BJ (cell line): ENCODE data around the gene RAPGEF1. TPM values are rescaled to one million over a fixed set of nuclear protein-coding genes. Genes with fewer than 3 reads are reported as not detected.

Experiments
- CTCF ChIA-PET: fragments of 350-600 bp; formaldehyde crosslinking; extraction: SDS; loops from one replicate; lab custom pipeline; 2021; ENCODE audit warnings: antibody characterized with exemption, inconsistent platforms; lab: Yijun Ruan, JAX
- POLR2A ChIA-PET: fragments of 300-600 bp; sonication (Branson Sonifier 250); formaldehyde crosslinking; extraction: SDS; loops from one replicate; lab custom pipeline; 2021; ENCODE audit warnings: antibody characterized with exemption; lab: Charles Lee
- DNase-seq: peaks from one replicate; pipeline ENCODE4 v3.0.0-alpha.2; 2011; ENCODE audit warnings: low read depth
- H3K27me3 ChIP-seq: 2 replicates; pipeline ENCODE4 v1.6.0; 2011; ENCODE audit warnings: low read length; ENCODE audit not compliant: control insufficient read depth, insufficient read depth
- H3K36me3 ChIP-seq: 2 replicates; pipeline ENCODE4 v1.5.1; 2011; ENCODE audit warnings: low read length; ENCODE audit not compliant: control insufficient read depth, insufficient read depth
- H3K4me3 ChIP-seq: 2 replicates; pipeline ENCODE4 v1.5.1; 2011; ENCODE audit warnings: low read depth, mild to moderate bottlenecking, control low read depth, low read length
- polyA plus RNA-seq: library from polyadenylated mRNA; depleted of rRNA; stranded (reverse); fragments of >200 nt; gene quantifications from 2 replicates; pipeline ENCODE4 v1.2.3, GENCODE V29; 2011
- TF ChIP-seq, protein P1 (sequence below): IDR thresholded peaks from 2 replicates; pipeline ENCODE4 v1.5.1; 2011; ENCODE audit warnings: low read depth, mild to moderate bottlenecking, control low read depth, inconsistent platforms, low read length, moderate library complexity; ENCODE audit not compliant: insufficient read depth

Gene RAPGEF1
- polyA plus RNA-seq, 1 experiment = 31.6 TPM

DNA sequence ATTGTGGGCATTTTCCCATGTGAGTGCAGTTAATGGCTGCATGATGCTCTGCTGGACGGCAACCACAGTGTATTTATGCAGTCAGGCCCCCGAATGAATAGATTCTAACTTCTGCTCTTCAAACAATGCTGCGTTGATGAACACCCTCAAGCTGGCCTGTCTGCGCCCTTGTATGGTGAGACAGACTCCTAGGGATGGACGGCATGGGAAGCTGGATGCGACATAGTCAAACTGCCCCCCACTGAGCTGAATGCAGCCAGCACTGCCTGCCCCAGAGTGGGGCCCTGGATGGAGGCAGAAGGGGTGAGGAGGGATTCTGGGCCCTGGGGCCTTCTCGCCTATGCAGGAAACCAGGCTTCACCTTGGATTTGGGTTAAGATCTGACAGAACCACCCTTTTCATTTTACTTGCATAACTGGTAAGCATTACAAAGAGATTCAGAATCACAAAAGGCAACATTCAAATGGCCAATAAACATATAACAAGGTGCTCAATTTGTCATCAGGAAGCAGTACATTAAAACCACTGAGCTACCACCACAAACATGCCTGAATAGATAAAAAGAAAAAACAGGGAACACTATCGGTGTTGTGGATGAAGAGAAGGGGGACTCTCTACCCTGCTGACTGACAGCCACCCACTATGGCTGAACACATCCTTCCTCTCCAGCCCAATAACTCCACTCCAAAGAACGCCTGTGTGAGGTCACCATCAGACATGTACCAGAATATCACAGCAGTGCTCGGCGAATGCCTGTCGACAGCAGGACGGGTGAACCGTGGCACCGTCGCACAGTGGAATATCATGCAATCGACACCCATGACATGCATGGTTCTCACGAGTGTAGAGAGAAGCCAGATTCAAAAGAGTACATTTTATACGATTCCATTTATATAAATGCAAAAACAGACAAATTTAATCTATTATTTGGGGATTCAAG is 79.1 kb downstream of the RAPGEF1 start:
- TF ChIP-seq, protein P1, sequence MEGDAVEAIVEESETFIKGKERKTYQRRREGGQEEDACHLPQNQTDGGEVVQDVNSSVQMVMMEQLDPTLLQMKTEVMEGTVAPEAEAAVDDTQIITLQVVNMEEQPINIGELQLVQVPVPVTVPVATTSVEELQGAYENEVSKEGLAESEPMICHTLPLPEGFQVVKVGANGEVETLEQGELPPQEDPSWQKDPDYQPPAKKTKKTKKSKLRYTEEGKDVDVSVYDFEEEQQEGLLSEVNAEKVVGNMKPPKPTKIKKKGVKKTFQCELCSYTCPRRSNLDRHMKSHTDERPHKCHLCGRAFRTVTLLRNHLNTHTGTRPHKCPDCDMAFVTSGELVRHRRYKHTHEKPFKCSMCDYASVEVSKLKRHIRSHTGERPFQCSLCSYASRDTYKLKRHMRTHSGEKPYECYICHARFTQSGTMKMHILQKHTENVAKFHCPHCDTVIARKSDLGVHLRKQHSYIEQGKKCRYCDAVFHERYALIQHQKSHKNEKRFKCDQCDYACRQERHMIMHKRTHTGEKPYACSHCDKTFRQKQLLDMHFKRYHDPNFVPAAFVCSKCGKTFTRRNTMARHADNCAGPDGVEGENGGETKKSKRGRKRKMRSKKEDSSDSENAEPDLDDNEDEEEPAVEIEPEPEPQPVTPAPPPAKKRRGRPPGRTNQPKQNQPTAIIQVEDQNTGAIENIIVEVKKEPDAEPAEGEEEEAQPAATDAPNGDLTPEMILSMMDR = no peak
- H3K27me3 ChIP-seq = no peaks in the 10 kb centered on the region
- no peak for DNase-seq
- no peak overlapping the region for H3K4me3 ChIP-seq
- CTCF ChIA-PET = no interaction called here
- H3K36me3 ChIP-seq = no peaks in the 10 kb centered on the region
- POLR2A ChIA-PET = no interaction called here

DNA sequence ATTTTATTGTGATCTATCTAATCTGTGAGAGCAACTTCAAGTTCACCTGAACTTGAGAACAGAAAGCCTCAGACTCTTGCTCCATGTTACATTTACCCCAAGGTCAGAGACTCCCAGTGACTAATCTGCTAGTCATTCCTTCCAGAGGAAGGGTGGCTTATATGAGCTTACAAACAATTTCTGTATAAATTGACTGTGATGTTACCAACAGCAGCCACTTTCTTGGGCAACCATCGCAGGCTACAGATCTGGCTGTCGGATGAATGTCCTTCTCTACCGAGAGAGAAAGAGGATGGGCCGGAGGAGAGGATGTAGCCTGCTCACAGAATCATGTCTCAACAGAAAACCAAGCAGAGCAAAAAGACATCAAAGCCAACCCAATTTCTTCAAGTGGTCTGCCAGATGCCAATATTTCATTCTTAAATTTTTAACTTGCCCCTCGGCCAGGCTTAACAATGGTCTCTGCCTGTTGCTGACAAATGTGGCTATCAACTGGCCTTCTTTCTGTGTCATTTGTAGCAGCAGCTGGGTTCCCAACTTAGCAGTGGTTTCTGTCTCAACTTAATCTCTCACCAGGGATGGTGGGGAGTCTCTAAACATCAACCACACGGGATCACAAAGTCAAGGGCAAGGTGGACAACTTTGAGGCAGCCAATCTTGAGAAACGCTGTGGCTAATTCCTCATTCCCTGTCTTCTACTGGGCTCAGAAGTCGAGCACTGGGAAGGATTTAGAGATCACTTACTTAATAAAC is 81.3 kb downstream of the RAPGEF1 start:
- peak; percentile 70 for DNase-seq
- no peaks in the 10 kb centered on the region for H3K36me3 ChIP-seq
- no peaks in the 10 kb centered on the region for H3K27me3 ChIP-seq
- ChIA-PET POLR2A (interaction anchor here (0.6 kb wide), 1 partner anchor 20 kb away, joined by 5 read pairs; no protein-coding TSS in a partner anchor), CTCF (interaction anchor here (1.0 to 1.8 kb wide), 3 partner anchors 48 to 82 kb away, joined by 3 to 7 read pairs (median 5); partner anchors contain the start of gene RAPGEF1)
- H3K4me3 ChIP-seq = no peak overlapping the region
- TF ChIP-seq, protein P1 = no peak

DNA sequence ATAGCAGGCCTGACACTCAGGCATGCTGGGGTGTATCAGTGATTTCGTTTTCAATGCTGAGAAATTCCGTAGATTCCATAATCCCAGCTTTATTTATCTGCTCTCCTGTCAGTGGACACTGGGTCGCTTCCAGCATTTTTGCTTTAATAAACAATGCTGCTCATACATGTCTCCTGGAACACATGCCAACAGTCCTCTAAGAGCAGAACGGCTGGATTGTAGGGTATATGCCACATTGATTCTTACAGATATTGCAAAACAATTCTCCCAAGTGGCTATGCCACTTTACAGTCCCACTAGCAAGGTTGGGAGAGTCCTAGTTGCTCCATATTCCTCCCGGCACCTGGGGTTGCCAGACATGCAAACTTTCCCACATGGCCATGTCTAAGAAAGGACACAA is 81.9 kb downstream of the RAPGEF1 start:
- DNase-seq = no peak
- Histone ChIP-seq H3K27me3 (no peaks in the 10 kb centered on the region), H3K36me3 (no peaks in the 10 kb centered on the region), H3K4me3 (no peak overlapping the region)
- CTCF ChIA-PET = interaction anchor here (1.0 to 1.5 kb wide), 2 partner anchors 47 to 67 kb away, joined by 3 to 5 read pairs; no protein-coding TSS in a partner anchor
- POLR2A ChIA-PET = interaction anchor here (0.6 kb wide), 1 partner anchor 20 kb away, joined by 5 read pairs; no protein-coding TSS in a partner anchor
- TF ChIP-seq, protein P1 = no peak

DNA sequence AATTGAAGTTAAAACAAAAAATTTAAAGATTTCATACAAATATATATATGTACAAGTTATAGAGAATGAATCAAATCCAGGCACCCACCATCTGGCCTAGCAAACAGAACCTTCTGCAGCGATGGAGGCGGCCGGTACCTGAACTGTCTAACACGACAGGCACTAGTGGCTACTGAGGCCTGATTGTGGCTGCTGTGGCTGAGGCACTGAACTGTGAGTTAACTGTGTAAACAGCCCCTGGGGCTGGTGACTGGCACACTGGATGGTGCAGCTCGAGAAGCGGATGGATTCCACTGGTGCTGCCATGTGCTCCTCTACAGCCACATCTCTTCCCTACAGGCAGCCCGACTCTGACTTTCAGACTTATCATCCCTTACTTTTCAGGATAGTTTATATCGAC is 82.4 kb downstream of the RAPGEF1 start:
- ChIA-PET POLR2A (no interaction called here), CTCF (interaction anchor here (1.5 kb wide), 1 partner anchor 66 kb away, joined by 5 read pairs; no protein-coding TSS in a partner anchor)
- Histone ChIP-seq H3K36me3 (no peaks in the 10 kb centered on the region), H3K4me3 (no peak overlapping the region), H3K27me3 (no peaks in the 10 kb centered on the region)
- TF ChIP-seq, protein P1 = no peak
- no peak for DNase-seq

DNA sequence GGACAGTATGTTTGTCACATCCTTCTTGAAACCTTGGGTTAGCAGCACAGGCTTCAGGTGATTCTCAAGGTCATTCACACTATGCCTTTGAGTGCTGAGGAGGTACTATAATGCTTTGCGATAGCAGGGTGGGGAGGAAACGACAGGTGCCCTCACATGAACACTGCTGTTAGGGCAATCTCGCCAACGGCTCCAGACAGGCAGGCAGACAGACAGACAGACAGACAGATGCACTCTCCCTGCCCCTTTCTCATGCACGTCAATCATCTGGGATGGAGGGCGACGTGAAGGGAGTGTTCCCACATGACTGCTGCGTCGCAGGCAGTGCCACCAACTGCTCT is 82.9 kb downstream of the RAPGEF1 start:
- ChIA-PET POLR2A (no interaction called here), CTCF (no interaction called here)
- Histone ChIP-seq H3K27me3 (no peaks in the 10 kb centered on the region), H3K4me3 (no peak overlapping the region), H3K36me3 (no peaks in the 10 kb centered on the region)
- TF ChIP-seq, protein P1 = no peak
- no peak for DNase-seq
